GM04503 (cell line): Measurements from ENCODE around the gene PLOD2.

Experiments
- DNase-seq: peaks from one replicate; pipeline ENCODE4 v3.0.0-alpha.2; 2012; ENCODE audit warnings: low read depth

PLOD2 gene

GRCh38 chr3:146160964-146161662 is at the start of gene PLOD2:
PLOD2 (minus strand) TSS chr3:146161184; CDS start chr3:146160989, 195 bp downstream.
- DNase-seq, result peak; percentile 32

GRCh38 chr3:146209371-146209770 is 48.4 kb upstream of the PLOD2 start:
- DNase-seq, result no peak

GRCh38 chr3:146203776-146204175 is 42.8 kb upstream of the PLOD2 start:
- DNase-seq, result no peak

- DNase-seq, result no peak
Measured at GRCh38 chr3:146200461-146201220, 39.7 kb upstream of the PLOD2 start.

- DNase-seq, result no peak
Measured at GRCh38 chr3:146199762-146200161, 38.8 kb upstream of the PLOD2 start.

- no peak for DNase-seq
Measured at GRCh38 chr3:146196789-146197188, 35.8 kb upstream of the PLOD2 start.

GRCh38 chr3:146195605-146196004 is 34.6 kb upstream of the PLOD2 start:
- no peak for DNase-seq

- no peak for DNase-seq
Measured at GRCh38 chr3:146195030-146195429, 34.0 kb upstream of the PLOD2 start.

GRCh38 chr3:146191051-146191450 is 30.1 kb upstream of the PLOD2 start:
- no peak for DNase-seq

- DNase-seq, result no peak
Measured at GRCh38 chr3:146189519-146190173, 28.7 kb upstream of the PLOD2 start.

GRCh38 chr3:146187334-146187950 is 26.5 kb upstream of the PLOD2 start:
- no peak for DNase-seq

GRCh38 chr3:146184241-146185015 is 23.4 kb upstream of the PLOD2 start:
- DNase-seq, result no peak

GRCh38 chr3:146181216-146181615 is 20.2 kb upstream of the PLOD2 start:
- no peak for DNase-seq

GRCh38 chr3:146180376-146180775 is 19.4 kb upstream of the PLOD2 start:
- no peak for DNase-seq

- DNase-seq, result no peak
Measured at GRCh38 chr3:146178006-146178689, 17.2 kb upstream of the PLOD2 start.

- no peak for DNase-seq
Measured at GRCh38 chr3:146177519-146177918, 16.5 kb upstream of the PLOD2 start.

- no peak for DNase-seq
Measured at GRCh38 chr3:146177072-146177471, 16.1 kb upstream of the PLOD2 start.

- no peak for DNase-seq
Measured at GRCh38 chr3:146172586-146172985, 11.6 kb upstream of the PLOD2 start.

GRCh38 chr3:146170591-146170990 is 9.6 kb upstream of the PLOD2 start:
- DNase-seq, result no peak

GRCh38 chr3:146169891-146170290 is 8.9 kb upstream of the PLOD2 start:
- no peak for DNase-seq

GRCh38 chr3:146166826-146167225 is 5.8 kb upstream of the PLOD2 start:
- no peak for DNase-seq
